ENCODE data around the gene CEBPA. TPM values are rescaled to one million over a fixed set of nuclear protein-coding genes. Genes with fewer than 3 reads are reported as not detected.

The CEBPA gene
- total and polyA plus RNA-seq, 4 experiments from 2014 or later: 0.20 to 2.4 (median 1.6) TPM

- peaks cover 6 to 8% of the 10 kb centered on the region in 2 donors for H3K27me3 Mint-ChIP-seq
- Histone ChIP-seq H3K27me3 (ENCODE audit: insufficient read depth, low read length) (no peaks in the 10 kb centered on the region), H3K27ac (ENCODE audit: low read depth, low read length) (no peak overlapping the region), H3K36me3 (ENCODE audit: insufficient read depth, low read length) (no peaks in the 10 kb centered on the region), H3K4me3 (ENCODE audit: low read length in 2 of 2) (no peak overlapping the region), H3K4me1 (ENCODE audit: insufficient read depth, low read length) (peaks cover 9% of the 10 kb centered on the region), H3K9me3 (ENCODE audit: control insufficient read depth in 1 of 2, low read length in 2 of 2) (no peaks in the 10 kb centered on the region)
- H3K9me3 Mint-ChIP-seq: peaks cover 0 to 10% (median 4%) of the 10 kb centered on the region in 8 donors
- H3K4me3 Mint-ChIP-seq: peak overlapping the region in 2 of 8 donors; percentile 8 to 63
- CTCF ChIA-PET (ENCODE audit: partially characterized antibody): interaction anchor here (1.0 to 1.3 kb wide), 2 partner anchors 77 to 170 kb away, joined by 3 read pairs; no protein-coding TSS in a partner anchor
- H3K27ac Mint-ChIP-seq: peak overlapping the region in 2 of 7 donors; percentile 51 to 66
- POLR2A ChIA-PET (ENCODE audit: partially characterized antibody): no interaction called here
- DNase-seq: no peak
- H3K36me3 Mint-ChIP-seq: peaks cover 0 to 4% of the 10 kb centered on the region in 2 donors
- peaks cover 7 to 15% (median 8%) of the 10 kb centered on the region in 4 donors for H3K4me1 Mint-ChIP-seq
- intact Hi-C loops (cut with micrococcal nuclease): no loop called here
These were observed 41.5 kb downstream of the CEBPA start for GRCh38 chr19:33260628-33261418.

DNA sequence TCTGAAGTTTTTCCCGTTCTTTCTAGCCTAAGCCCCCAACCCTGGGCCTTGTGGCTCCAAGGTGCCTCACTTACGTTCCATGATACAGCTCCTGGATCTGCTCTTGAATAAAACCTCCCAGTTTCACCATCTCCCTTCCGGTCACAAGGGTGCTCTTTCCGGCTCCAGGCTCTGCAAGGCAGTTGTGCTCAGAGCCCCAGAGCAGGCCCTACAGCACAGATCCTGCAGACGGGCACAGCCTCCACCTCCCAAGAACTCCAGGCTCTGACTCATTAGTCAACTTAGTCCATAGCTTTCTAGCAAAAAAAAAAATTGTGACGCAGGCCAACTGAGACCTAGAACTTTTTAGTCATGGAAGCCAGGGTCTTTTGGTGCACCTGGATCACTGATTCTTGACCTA, 42.8 kb downstream of the CEBPA start:
- H3K36me3 ChIP-seq (ENCODE audit: insufficient read depth, low read length): no peaks in the 10 kb centered on the region
- Mint-ChIP-seq H3K27ac (no peak overlapping the region), H3K27me3 (peaks cover 5 to 8% of the 10 kb centered on the region in 2 donors)

GRCh38 chr19:33257828-33258227, 44.5 kb downstream of the CEBPA start:
- no peaks in the 10 kb centered on the region for H3K9me3 ChIP-seq (ENCODE audit: control insufficient read depth in 1 of 2, low read length in 2 of 2)
- no peak overlapping the region for H3K27ac ChIP-seq (ENCODE audit: low read depth, low read length)
- H3K36me3 ChIP-seq (ENCODE audit: insufficient read depth, low read length): no peaks in the 10 kb centered on the region
- Mint-ChIP-seq H3K4me3 (no peak overlapping the region), H3K4me1 (peaks cover 4 to 15% (median 7%) of the 10 kb centered on the region in 4 donors), H3K27ac (no peak overlapping the region), H3K36me3 (peaks cover 0 to 4% of the 10 kb centered on the region in 2 donors), H3K9me3 (peaks cover 0 to 10% (median 4%) of the 10 kb centered on the region in 8 donors), H3K27me3 (peaks cover 4 to 8% of the 10 kb centered on the region in 2 donors)
- peaks cover 9% of the 10 kb centered on the region for H3K4me1 ChIP-seq (ENCODE audit: insufficient read depth, low read length)
- ChIA-PET CTCF (ENCODE audit: partially characterized antibody) (interaction anchor here (1.0 to 1.6 kb wide), 2 partner anchors 146 to 173 kb away, joined by 3 read pairs; no protein-coding TSS in a partner anchor), POLR2A (ENCODE audit: partially characterized antibody) (no interaction called here)
- H3K27me3 ChIP-seq (ENCODE audit: insufficient read depth, low read length): no peaks in the 10 kb centered on the region
- DNase-seq: no peak
- intact Hi-C loops (cut with micrococcal nuclease): no loop called here
- no peak overlapping the region for H3K4me3 ChIP-seq (ENCODE audit: low read length in 2 of 2)

More for the DNA sequence above, 42.8 kb downstream of the CEBPA start:
- CTCF ChIA-PET (ENCODE audit: partially characterized antibody): interaction anchor here (1.6 kb wide), 1 partner anchor 145 kb away, joined by 3 read pairs; no protein-coding TSS in a partner anchor
- H3K27ac ChIP-seq (ENCODE audit: low read depth, low read length): no peak overlapping the region
- POLR2A ChIA-PET (ENCODE audit: partially characterized antibody): no interaction called here
- Mint-ChIP-seq H3K4me1 (peaks cover 7 to 15% (median 7%) of the 10 kb centered on the region in 4 donors), H3K4me3 (no peak overlapping the region), H3K9me3 (peaks cover 0 to 10% (median 4%) of the 10 kb centered on the region in 8 donors), H3K36me3 (peaks cover 0 to 4% of the 10 kb centered on the region in 2 donors)
- peaks cover 9% of the 10 kb centered on the region for H3K4me1 ChIP-seq (ENCODE audit: insufficient read depth, low read length)
- DNase-seq: no peak
- intact Hi-C loops (cut with micrococcal nuclease): no loop called here
- no peaks in the 10 kb centered on the region for H3K9me3 ChIP-seq (ENCODE audit: control insufficient read depth in 1 of 2, low read length in 2 of 2)
- H3K4me3 ChIP-seq (ENCODE audit: low read length in 2 of 2): no peak overlapping the region
- H3K27me3 ChIP-seq (ENCODE audit: insufficient read depth, low read length): no peaks in the 10 kb centered on the region

DNA sequence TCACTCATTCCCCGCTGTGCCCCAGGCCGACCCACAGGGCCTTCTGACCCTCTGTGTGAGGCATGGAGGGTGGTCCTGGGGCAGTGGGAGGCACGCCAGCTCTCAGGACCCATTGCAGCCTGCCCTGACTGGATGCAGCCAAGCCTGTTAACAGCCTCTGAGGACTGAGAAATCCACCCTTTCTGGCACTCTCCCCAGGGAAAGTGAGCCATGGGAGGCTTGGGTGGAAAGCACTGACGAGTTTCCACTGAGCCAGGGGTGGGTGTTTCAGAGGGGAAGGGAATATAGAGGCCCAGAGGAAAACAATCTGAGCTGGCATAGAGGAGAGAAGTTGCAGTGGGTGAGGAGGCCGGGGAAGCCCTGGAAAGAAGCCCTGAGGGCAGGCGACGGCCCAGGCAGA, 46.1 kb downstream of the CEBPA start:
- H3K4me1 Mint-ChIP-seq: peaks cover 4 to 8% (median 6%) of the 10 kb centered on the region in 4 donors
- H3K4me3 Mint-ChIP-seq: no peak overlapping the region
- H3K27ac Mint-ChIP-seq: no peak overlapping the region
- peaks cover 0 to 10% (median 4%) of the 10 kb centered on the region in 8 donors for H3K9me3 Mint-ChIP-seq
- H3K4me1 ChIP-seq (ENCODE audit: insufficient read depth, low read length): peaks cover 8% of the 10 kb centered on the region
- intact Hi-C loops (cut with micrococcal nuclease): no loop called here
- ChIA-PET CTCF (ENCODE audit: partially characterized antibody) (no interaction called here), POLR2A (ENCODE audit: partially characterized antibody) (no interaction called here)
- peaks cover 0 to 4% of the 10 kb centered on the region in 2 donors for H3K36me3 Mint-ChIP-seq
- peaks cover 3 to 4% of the 10 kb centered on the region in 2 donors for H3K27me3 Mint-ChIP-seq
- no peak overlapping the region for H3K4me3 ChIP-seq (ENCODE audit: low read length in 2 of 2)
- no peaks in the 10 kb centered on the region for H3K9me3 ChIP-seq (ENCODE audit: control insufficient read depth in 1 of 2, low read length in 2 of 2)
- no peak for DNase-seq
- H3K27ac ChIP-seq (ENCODE audit: low read depth, low read length): no peak overlapping the region
- H3K36me3 ChIP-seq (ENCODE audit: insufficient read depth, low read length): no peaks in the 10 kb centered on the region
- no peaks in the 10 kb centered on the region for H3K27me3 ChIP-seq (ENCODE audit: insufficient read depth, low read length)

DNA sequence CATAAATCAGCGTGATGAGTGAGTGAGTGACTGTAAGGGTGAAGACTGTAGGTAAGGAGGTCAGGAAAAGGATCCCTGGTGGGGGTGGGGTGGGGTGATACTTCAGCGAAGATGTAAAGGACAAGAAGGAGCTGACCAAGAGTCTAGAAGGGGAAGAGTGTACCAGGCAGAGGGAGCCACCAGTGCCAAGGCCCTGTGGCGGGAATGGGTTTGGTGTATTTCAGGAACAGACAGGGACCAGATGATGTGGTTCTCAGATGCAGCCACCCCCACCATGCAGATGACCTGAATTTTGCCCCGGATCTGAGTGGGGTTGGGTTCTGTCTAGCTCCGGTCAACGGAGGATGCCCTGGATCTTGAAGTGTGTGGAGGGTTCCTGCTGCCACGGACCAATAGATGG, 46.6 kb downstream of the CEBPA start:
- intact Hi-C loops (cut with micrococcal nuclease): no loop called here
- Histone ChIP-seq H3K4me3 (ENCODE audit: low read length in 2 of 2) (no peak overlapping the region), H3K27ac (ENCODE audit: low read depth, low read length) (no peak overlapping the region), H3K9me3 (ENCODE audit: control insufficient read depth in 1 of 2, low read length in 2 of 2) (no peaks in the 10 kb centered on the region), H3K4me1 (ENCODE audit: insufficient read depth, low read length) (peaks cover 3% of the 10 kb centered on the region), H3K36me3 (ENCODE audit: insufficient read depth, low read length) (no peaks in the 10 kb centered on the region), H3K27me3 (ENCODE audit: insufficient read depth, low read length) (no peaks in the 10 kb centered on the region)
- Mint-ChIP-seq H3K4me1 (peaks cover 2 to 3% (median 3%) of the 10 kb centered on the region in 4 donors), H3K27me3 (peaks cover 3 to 4% of the 10 kb centered on the region in 2 donors), H3K36me3 (peaks cover 0 to 4% of the 10 kb centered on the region in 2 donors), H3K9me3 (peaks cover 0 to 10% (median 4%) of the 10 kb centered on the region in 8 donors), H3K4me3 (no peak overlapping the region), H3K27ac (no peak overlapping the region)
- ChIA-PET CTCF (ENCODE audit: partially characterized antibody) (no interaction called here), POLR2A (ENCODE audit: partially characterized antibody) (no interaction called here)
- no peak for DNase-seq

DNA sequence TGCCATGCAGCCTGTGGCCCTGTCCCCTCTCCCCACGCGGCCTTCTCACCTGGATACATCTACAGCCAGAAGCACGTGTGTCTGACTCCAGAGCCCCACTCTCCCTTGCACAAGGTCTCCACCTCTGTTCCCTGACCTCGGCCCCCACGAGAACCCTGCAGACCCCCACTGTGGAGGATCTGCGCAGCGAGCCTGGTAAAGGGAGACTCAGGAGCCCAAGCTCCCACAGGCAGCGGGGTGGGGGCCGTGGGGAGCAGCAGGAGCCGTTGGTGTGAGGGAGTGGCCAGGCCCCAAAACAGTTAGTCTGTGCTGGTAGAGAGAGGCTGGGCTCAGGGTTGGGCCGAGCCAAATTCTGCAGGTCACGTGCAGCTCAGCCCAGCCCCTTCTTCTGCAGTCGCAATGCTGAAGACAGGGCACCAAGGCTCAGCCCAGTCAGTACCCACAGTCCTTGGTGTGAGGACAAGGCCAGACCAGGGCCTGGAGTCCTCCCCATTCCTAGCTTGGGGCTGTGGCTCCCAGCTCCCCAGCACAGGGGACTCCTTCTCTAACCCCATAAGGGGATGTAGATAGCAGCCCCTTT, 48.0 kb downstream of the CEBPA start:
- H3K27ac ChIP-seq (ENCODE audit: low read depth, low read length): no peak overlapping the region
- H3K36me3 Mint-ChIP-seq: peaks cover 0 to 4% of the 10 kb centered on the region in 2 donors
- H3K9me3 Mint-ChIP-seq: peaks cover 0 to 7% (median 4%) of the 10 kb centered on the region in 8 donors
- no peaks in the 10 kb centered on the region for H3K4me1 ChIP-seq (ENCODE audit: insufficient read depth, low read length)
- no peaks in the 10 kb centered on the region for H3K27me3 ChIP-seq (ENCODE audit: insufficient read depth, low read length)
- no peaks in the 10 kb centered on the region for H3K9me3 ChIP-seq (ENCODE audit: control insufficient read depth in 1 of 2, low read length in 2 of 2)
- no peaks in the 10 kb centered on the region for H3K36me3 ChIP-seq (ENCODE audit: insufficient read depth, low read length)
- no peaks in the 10 kb centered on the region for H3K4me1 Mint-ChIP-seq
- peaks cover under 1 to 3% of the 10 kb centered on the region in 2 donors for H3K27me3 Mint-ChIP-seq
- intact Hi-C loops (cut with micrococcal nuclease): no loop called here
- DNase-seq: no peak
- POLR2A ChIA-PET (ENCODE audit: partially characterized antibody): no interaction called here
- no peak overlapping the region for H3K4me3 Mint-ChIP-seq
- CTCF ChIA-PET (ENCODE audit: partially characterized antibody): no interaction called here
- no peak overlapping the region for H3K4me3 ChIP-seq (ENCODE audit: low read length in 2 of 2)
- H3K27ac Mint-ChIP-seq: no peak overlapping the region

DNA sequence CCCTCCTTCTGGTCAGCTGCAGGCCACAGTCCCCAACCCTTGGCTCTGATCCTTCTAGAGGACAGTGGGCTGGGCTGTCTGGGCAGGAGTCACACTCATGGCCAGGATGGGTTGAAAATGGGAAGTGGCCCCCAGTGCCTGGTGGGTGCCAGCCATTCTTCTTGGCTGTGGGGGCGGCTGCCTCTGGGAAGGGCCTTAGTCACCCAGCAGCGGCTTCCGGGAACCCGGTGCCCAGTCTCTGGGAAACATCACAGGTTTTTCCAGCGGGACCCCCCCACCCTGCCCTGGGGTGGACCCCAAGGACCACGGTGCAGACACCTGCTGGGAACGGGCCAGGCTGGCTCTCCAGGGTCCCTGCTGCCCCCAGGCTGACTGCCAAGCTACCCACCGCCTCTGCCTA, 49.4 kb downstream of the CEBPA start:
- Histone ChIP-seq H3K27me3 (ENCODE audit: insufficient read depth, low read length) (no peaks in the 10 kb centered on the region), H3K4me1 (ENCODE audit: insufficient read depth, low read length) (no peaks in the 10 kb centered on the region), H3K36me3 (ENCODE audit: insufficient read depth, low read length) (no peaks in the 10 kb centered on the region), H3K27ac (ENCODE audit: low read depth, low read length) (no peak overlapping the region), H3K4me3 (ENCODE audit: low read length in 2 of 2) (no peak overlapping the region), H3K9me3 (ENCODE audit: control insufficient read depth in 1 of 2, low read length in 2 of 2) (no peaks in the 10 kb centered on the region)
- ChIA-PET CTCF (ENCODE audit: partially characterized antibody) (no interaction called here), POLR2A (ENCODE audit: partially characterized antibody) (no interaction called here)
- Mint-ChIP-seq H3K27ac (no peak overlapping the region), H3K36me3 (peaks cover 0 to 2% of the 10 kb centered on the region in 2 donors), H3K4me3 (no peak overlapping the region), H3K27me3 (peaks cover 0 to 2% of the 10 kb centered on the region in 2 donors), H3K9me3 (peaks cover 0 to 6% (median 2%) of the 10 kb centered on the region in 8 donors), H3K4me1 (no peaks in the 10 kb centered on the region)
- intact Hi-C loops (cut with micrococcal nuclease): no loop called here
- DNase-seq: no peak
